Hematopoietic multipotent progenitor cell treated with erythropoietin and hydrocortisone succinate and interleukin-3 and kit ligand, for 6 days (in vitro differentiated cells): ENCODE measurements around the gene MTREX.
"Not testable (repeated sequence)": the region's sequence is repeated elsewhere in the genome, so short reads cannot be mapped to it uniquely, and the experiment has no call there.

ENCODE experiments used
- DNase-seq: peaks from one replicate; pipeline ENCODE4 v3.0.0-alpha.2; 2015

MTREX gene

GRCh38 chr5:55307383-55308253, at the start of gene MTREX, which contains the start of gene DHX29:
TSS of gene MTREX (plus strand) at chr5:55307989. CDS start at chr5:55308014, 25 bp downstream.
TSS of gene DHX29 (minus strand) at chr5:55307694. CDS start at chr5:55307573, 121 bp downstream.
- DNase-seq = peak; percentile 96

- DNase-seq = no peak
Observed at GRCh38 chr5:55258339-55258738, 49.5 kb upstream of the MTREX start.

GRCh38 chr5:55276771-55277170, 31.0 kb upstream of the MTREX start:
- no peak for DNase-seq

- no peak for DNase-seq
Observed at GRCh38 chr5:55278778-55279177, 29.0 kb upstream of the MTREX start.

- DNase-seq = peak; percentile 50
Observed at GRCh38 chr5:55286411-55286933, 21.3 kb upstream of the MTREX start.

GRCh38 chr5:55289808-55290207, 18.0 kb upstream of the MTREX start:
- no peak for DNase-seq

- DNase-seq = no peak
Observed at GRCh38 chr5:55290991-55291390, 16.8 kb upstream of the MTREX start.

- DNase-seq = no peak
Observed at GRCh38 chr5:55294935-55295334, 12.9 kb upstream of the MTREX start.

GRCh38 chr5:55300890-55301289, 6.9 kb upstream of the MTREX start:
- DNase-seq = no peak

GRCh38 chr5:55303238-55303690, 4.5 kb upstream of the MTREX start:
- DNase-seq = peak; percentile 38

- DNase-seq = no peak
Observed at GRCh38 chr5:55304584-55304983, 3.2 kb upstream of the MTREX start.

- DNase-seq = no peak
Observed at GRCh38 chr5:55305345-55305744, 2.4 kb upstream of the MTREX start.

GRCh38 chr5:55306641-55307382, 977 bp upstream of the MTREX start:
- peak; percentile 51 for DNase-seq

GRCh38 chr5:55308254-55308836, 556 bp downstream of the MTREX start:
- DNase-seq = peak; percentile 66

- DNase-seq = no peak
Observed at GRCh38 chr5:55313870-55314617, 6.3 kb downstream of the MTREX start.

- no peak for DNase-seq
Observed at GRCh38 chr5:55316289-55316688, 8.5 kb downstream of the MTREX start.

GRCh38 chr5:55316837-55317236, 9.0 kb downstream of the MTREX start:
- DNase-seq = peak; percentile 77

GRCh38 chr5:55318237-55318636, 10.4 kb downstream of the MTREX start:
- not testable (repeated sequence) for DNase-seq

- no peak for DNase-seq
Observed at GRCh38 chr5:55319491-55319890, 11.7 kb downstream of the MTREX start.

GRCh38 chr5:55320571-55320970, 12.8 kb downstream of the MTREX start:
- no peak for DNase-seq

- DNase-seq = no peak
Observed at GRCh38 chr5:55324006-55324405, 16.2 kb downstream of the MTREX start.

- peak; percentile 81 for DNase-seq
Observed at GRCh38 chr5:55324815-55325418, 17.1 kb downstream of the MTREX start.
